ENCODE measurements around the gene PAPOLB. TPM values are rescaled to one million over a fixed set of nuclear protein-coding genes. Genes with fewer than 3 reads are reported as not detected.

Gene PAPOLB
- not detected for total RNA-seq
- not detected for polyA plus RNA-seq (2013, experiment 1 of 2)
- polyA plus RNA-seq (2013, experiment 2 of 2), result not detected
- total RNA-seq, result 0 to 0.32 (median 0) reads per million in 172 experiments

GRCh38 chr7:4861673-4862072, at the start of gene PAPOLB:
Gene PAPOLB, minus strand, starts transcription at chr7:4862030. Its CDS starts 220 bp downstream, at chr7:4861810.
- intact Hi-C loops (cut with DNase I, micrococcal nuclease), result no loop called here
- Mint-ChIP-seq H3K36me3 (ENCODE audit: low read depth) (no peaks in the 10 kb centered on the region), H3K4me1 (ENCODE audit: low read depth) (no peaks in the 10 kb centered on the region), H3K27me3 (peaks cover 83% of the 10 kb centered on the region), H3K4me3 (peak within 1 kb of the TSS; percentile 14), H3K27ac (no peak within 1 kb of the TSS), H3K9me3 (no peaks in the 10 kb centered on the region)
- POLR2A ChIA-PET, result no interaction called here
- DNase-seq, result peak in 1 of 14 experiments; percentile 8
- peak; percentile 17 for ATAC-seq (ENCODE audit: poor library complexity)
- peaks cover 19 to 33% of the 10 kb centered on the region in 2 experiments for H3K27me3 ChIP-seq (ENCODE audit: control insufficient read depth in 1 of 2, insufficient read depth in 2 of 2, low read length in 2 of 2)
- no peaks in the 10 kb centered on the region for H3K36me3 ChIP-seq (ENCODE audit: insufficient read depth, low read length)
- H3K27ac ChIP-seq (ENCODE audit: low read depth in 1 of 2, low read length in 2 of 2), result no peak within 1 kb of the TSS
- H3K4me3 ChIP-seq (ENCODE audit: low read length), result peak within 1 kb of the TSS; percentile 7
- H3K9me3 ChIP-seq (ENCODE audit: control insufficient read depth in 1 of 2, insufficient read depth in 1 of 2, low read length in 2 of 2), result peaks cover 6 to 10% of the 10 kb centered on the region in 2 experiments
- TF ChIP-seq, protein P1, sequence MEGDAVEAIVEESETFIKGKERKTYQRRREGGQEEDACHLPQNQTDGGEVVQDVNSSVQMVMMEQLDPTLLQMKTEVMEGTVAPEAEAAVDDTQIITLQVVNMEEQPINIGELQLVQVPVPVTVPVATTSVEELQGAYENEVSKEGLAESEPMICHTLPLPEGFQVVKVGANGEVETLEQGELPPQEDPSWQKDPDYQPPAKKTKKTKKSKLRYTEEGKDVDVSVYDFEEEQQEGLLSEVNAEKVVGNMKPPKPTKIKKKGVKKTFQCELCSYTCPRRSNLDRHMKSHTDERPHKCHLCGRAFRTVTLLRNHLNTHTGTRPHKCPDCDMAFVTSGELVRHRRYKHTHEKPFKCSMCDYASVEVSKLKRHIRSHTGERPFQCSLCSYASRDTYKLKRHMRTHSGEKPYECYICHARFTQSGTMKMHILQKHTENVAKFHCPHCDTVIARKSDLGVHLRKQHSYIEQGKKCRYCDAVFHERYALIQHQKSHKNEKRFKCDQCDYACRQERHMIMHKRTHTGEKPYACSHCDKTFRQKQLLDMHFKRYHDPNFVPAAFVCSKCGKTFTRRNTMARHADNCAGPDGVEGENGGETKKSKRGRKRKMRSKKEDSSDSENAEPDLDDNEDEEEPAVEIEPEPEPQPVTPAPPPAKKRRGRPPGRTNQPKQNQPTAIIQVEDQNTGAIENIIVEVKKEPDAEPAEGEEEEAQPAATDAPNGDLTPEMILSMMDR (IDR thresholded peaks at IDR 0.05), result no peak
- H3K4me1 ChIP-seq (ENCODE audit: insufficient read depth, low read length), result peaks cover 8% of the 10 kb centered on the region
- CTCF ChIA-PET, result no interaction called here

DNA sequence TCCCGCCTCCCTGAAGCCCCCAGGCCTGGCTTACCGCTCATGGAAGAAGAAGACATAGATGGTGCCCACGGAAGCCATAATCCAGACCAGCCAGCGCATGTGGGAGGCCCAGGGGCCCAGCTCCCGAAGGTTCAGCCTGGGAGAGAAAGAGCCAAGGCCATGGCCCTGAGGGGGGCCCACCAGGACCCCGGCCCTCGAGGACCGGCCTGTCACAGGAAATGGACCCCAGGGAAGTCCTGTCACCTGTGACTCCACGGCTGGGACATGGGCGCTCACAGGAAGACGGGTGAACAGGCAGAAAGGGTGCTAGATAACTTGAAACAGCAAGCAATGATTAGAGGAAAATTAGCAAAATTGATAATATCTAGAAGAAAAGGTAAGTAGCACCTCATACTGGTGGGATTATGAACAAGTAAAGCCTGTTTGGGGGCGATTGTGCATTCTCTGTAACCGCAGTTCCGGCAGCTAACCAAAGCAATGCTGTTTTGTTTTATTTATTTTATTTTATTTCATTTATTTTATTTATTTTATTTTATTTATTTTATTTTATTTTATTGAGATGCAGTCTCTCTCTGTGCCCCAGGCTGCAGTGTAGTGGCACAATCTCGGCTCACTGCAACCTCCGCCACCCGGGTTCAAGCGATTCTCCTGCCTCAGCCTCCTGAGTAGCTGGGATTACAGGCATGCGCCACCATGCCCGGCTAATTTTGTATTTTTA, 49.4 kb upstream of the PAPOLB start:
- no peaks in the 10 kb centered on the region for H3K4me1 ChIP-seq (ENCODE audit: insufficient read depth, low read length)
- H3K27ac ChIP-seq (ENCODE audit: low read depth in 1 of 2, low read length in 2 of 2), result no peak overlapping the region
- H3K36me3 Mint-ChIP-seq (ENCODE audit: low read depth), result no peaks in the 10 kb centered on the region
- no peaks in the 10 kb centered on the region for H3K9me3 Mint-ChIP-seq
- H3K27me3 Mint-ChIP-seq, result no peaks in the 10 kb centered on the region
- H3K4me3 ChIP-seq (ENCODE audit: low read length), result no peak overlapping the region
- no peaks in the 10 kb centered on the region for H3K4me1 Mint-ChIP-seq (ENCODE audit: low read depth)
- no peak overlapping the region for H3K4me3 Mint-ChIP-seq
- no peaks in the 10 kb centered on the region for H3K36me3 ChIP-seq (ENCODE audit: insufficient read depth, low read length)
- no peak overlapping the region for H3K27ac Mint-ChIP-seq
- no peak for DNase-seq
- intact Hi-C loops (cut with DNase I, micrococcal nuclease), result no loop called here
- no peak for ATAC-seq (ENCODE audit: poor library complexity)
- no peaks in the 10 kb centered on the region for H3K27me3 ChIP-seq (ENCODE audit: control insufficient read depth in 1 of 2, insufficient read depth in 2 of 2, low read length in 2 of 2)
- ChIA-PET CTCF (no interaction called here), POLR2A (no interaction called here)
- no peaks in the 10 kb centered on the region for H3K9me3 ChIP-seq (ENCODE audit: control insufficient read depth in 1 of 2, insufficient read depth in 1 of 2, low read length in 2 of 2)
- TF ChIP-seq, protein P1 (IDR thresholded peaks at IDR 0.05), result no peak

GRCh38 chr7:4906682-4907081, 44.9 kb upstream of the PAPOLB start:
- Histone ChIP-seq H3K4me1 (ENCODE audit: insufficient read depth, low read length) (no peaks in the 10 kb centered on the region), H3K9me3 (ENCODE audit: control insufficient read depth in 1 of 2, insufficient read depth in 1 of 2, low read length in 2 of 2) (peaks cover 0 to 7% of the 10 kb centered on the region in 2 experiments), H3K36me3 (ENCODE audit: insufficient read depth, low read length) (no peaks in the 10 kb centered on the region), H3K27ac (ENCODE audit: low read depth in 1 of 2, low read length in 2 of 2) (no peak overlapping the region), H3K4me3 (ENCODE audit: low read length) (no peak overlapping the region), H3K27me3 (ENCODE audit: control insufficient read depth in 1 of 2, insufficient read depth in 2 of 2, low read length in 2 of 2) (peaks cover 0 to 6% of the 10 kb centered on the region in 2 experiments)
- H3K4me1 Mint-ChIP-seq (ENCODE audit: low read depth), result no peaks in the 10 kb centered on the region
- ATAC-seq (ENCODE audit: poor library complexity) (no peak), DNase-seq (no peak)
- H3K36me3 Mint-ChIP-seq (ENCODE audit: low read depth), result no peaks in the 10 kb centered on the region
- ChIA-PET POLR2A (no interaction called here), CTCF (no interaction called here)
- no peak overlapping the region for H3K27ac Mint-ChIP-seq
- H3K27me3 Mint-ChIP-seq, result peaks cover 9% of the 10 kb centered on the region
- TF ChIP-seq, protein P1 (IDR thresholded peaks at IDR 0.05), result no peak
- intact Hi-C loops (cut with DNase I, micrococcal nuclease), result no loop called here
- no peak overlapping the region for H3K4me3 Mint-ChIP-seq
- H3K9me3 Mint-ChIP-seq, result no peaks in the 10 kb centered on the region

Measured in CD4-positive, alpha-beta T cell (primary cell).